ENCODE data around the gene DPF1.
"Not testable (repeated sequence)": the region's sequence is repeated elsewhere in the genome, so short reads cannot be mapped to it uniquely, and the experiment has no call there.

Gene DPF1

DNA sequence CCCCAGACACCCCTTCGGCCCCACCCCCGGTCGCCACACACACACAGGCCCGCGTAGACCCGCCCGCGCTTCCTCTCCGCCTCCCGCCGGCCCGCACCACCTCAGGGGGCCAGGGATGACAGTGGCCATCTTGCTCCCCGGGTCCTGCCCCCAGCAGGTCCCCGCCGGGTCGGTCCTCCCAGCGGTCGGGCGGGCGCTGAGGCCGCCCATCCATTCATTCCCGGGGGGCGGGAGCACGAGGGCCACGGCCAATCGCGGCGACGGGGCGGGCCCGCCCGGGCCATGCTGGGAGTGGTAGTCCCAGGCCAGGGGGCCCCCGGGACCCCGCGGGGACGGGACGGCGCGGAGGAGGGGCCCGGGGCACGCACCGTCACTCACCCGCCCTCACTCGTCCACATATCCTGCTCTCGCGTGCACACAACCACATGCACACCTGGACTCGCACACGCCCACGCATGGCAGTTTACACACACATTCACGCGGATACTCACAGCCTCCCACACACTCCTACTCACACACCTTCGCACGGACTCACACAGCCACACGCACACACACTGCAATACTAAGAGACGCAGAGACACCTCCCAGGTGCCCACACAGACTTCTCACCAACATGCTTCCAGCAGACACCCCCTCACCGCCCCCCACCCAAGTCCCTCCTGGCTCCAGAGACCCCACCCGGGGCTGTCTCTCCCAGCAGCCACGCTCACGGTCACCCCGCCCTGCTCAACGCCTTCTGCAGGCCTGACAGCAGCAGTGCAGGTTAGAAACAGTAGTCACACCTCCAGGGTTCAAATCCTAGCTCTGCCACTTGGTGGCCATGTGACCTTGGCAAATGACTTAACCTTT is at the start of gene DPF1:
TSS of gene DPF1 (minus strand) at position 209 of the 849 bp plus-strand sequence. CDS start at position 129, 80 bp downstream.
- DNase-seq (ENCODE audit: low read depth), result no peak

DNA sequence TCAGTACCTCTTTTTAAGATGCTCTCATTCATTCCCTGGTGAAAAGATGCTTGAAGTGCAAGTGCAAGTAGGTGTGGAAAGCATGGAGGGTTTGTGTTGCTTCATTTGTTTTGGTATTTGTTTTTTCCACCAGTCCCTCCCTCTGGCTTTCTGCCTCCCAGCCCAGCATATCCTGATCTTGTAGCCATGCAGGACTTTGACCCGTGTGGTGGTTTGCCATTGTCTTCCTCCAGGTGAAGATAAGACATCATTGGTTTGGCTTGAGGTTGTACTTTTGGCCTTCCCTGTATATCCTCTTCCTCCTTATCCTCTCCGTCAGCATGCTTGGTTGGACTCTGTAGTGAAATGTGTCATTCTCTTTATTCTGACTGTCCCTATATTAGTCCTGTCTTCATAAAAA is 49.5 kb upstream of the DPF1 start:
- DNase-seq (ENCODE audit: low read depth), result no peak

GRCh38 chr19:38270587-38271167 is 46.7 kb upstream of the DPF1 start:
- no peak for DNase-seq (ENCODE audit: low read depth)

- no peak for DNase-seq (ENCODE audit: low read depth)
Measured at GRCh38 chr19:38268539-38268938, 44.5 kb upstream of the DPF1 start.

DNA sequence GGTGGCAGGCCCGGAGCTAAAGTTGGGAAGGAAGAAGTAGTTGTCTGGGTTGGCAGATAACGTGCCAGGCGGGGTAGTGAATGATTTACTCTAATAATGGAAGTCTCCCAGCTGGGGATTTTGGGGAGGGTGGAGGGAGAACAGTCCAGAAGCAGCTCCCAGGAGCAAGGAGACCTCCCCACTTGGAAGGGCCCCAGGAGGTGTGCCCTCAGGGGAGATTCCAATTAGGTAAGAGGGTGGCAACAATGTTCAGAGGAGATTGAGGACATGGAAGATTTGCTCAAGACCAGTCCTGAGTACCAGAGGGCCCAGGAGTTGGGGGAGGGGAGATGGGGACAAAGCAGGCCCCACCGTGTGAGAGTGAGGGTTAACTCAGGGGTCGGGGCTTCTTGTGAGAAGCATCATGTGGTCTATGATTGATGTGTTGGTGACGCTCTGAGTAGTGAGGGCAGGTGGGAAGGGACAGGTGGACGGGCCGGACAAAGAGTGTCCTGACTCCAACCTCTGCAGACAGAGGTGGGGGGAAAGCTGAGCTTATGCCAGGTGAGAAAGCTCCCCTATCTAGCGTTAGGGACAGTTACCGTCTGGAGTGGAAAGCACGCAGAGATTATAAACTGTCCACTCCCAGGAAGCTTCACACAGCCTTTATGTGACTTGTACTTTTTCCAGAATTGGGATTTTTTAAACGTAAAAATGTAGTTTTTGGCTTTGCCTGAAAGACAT is 43.9 kb upstream of the DPF1 start:
- no peak for DNase-seq (ENCODE audit: low read depth)

DNA sequence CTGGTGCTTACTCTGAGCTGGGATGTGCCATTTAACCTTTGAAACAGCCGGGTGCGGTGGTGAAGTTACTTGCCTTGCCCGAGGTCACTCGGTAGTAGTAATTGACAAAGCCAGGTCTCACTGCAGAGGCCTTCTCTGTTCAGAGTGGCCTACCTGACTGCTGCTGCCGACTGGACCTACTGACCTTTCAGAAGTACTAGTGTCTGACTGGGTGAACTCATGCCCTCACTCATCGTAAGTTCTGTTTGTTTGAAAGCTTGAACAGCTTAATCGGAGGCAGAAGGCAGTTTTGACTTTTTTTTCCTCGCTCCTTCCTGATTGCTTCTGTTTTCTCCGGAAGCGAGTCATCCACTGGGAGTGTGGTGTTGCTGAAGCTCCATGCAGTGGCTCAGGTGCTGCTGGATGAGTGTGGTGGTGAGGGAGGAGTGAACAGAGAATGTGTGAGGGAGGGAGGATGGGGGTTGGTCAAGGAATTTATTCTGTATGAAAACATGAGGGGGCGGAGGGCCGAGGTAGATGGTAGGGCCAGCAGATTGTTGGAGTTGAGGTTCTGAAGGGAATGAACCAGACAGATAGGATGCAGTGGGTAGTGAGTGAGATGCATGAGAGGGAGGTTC is 43.1 kb upstream of the DPF1 start:
- no peak for DNase-seq (ENCODE audit: low read depth)

GRCh38 chr19:38265921-38266429 is 42.0 kb upstream of the DPF1 start:
- no peak for DNase-seq (ENCODE audit: low read depth)

- no peak for DNase-seq (ENCODE audit: low read depth)
Measured at GRCh38 chr19:38265213-38265861, 41.3 kb upstream of the DPF1 start.

DNA sequence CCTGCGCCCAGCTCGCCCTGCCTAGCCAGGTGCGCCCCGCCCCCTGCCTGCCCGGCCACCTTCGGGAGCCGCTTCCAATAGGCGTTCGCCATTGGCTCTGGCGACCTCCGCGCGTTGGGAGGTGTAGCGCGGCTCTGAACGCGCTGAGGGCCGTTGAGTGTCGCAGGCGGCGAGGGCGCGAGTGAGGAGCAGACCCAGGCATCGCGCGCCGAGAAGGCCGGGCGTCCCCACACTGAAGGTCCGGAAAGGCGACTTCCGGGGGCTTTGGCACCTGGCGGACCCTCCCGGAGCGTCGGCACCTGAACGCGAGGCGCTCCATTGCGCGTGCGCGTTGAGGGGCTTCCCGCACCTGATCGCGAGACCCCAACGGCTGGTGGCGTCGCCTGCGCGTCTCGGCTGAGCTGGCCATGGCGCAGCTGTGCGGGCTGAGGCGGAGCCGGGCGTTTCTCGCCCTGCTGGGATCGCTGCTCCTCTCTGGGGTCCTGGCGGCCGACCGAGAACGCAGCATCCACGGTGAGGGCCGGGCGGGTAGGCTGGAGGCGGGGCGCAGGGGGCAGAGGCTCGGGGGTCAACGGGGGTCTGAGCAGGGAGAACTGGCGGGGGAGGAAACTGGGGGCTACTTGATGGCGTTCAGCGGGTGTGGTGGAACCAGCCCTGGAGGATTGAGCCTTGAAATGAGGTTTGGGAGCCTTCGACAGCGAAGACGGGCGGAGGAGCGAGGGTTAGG is 40.6 kb upstream of the DPF1 start, which contains the start of gene SPINT2:
TSS of gene SPINT2 (plus strand) at position 88 of the 727 bp plus-strand sequence. CDS start at position 408, 320 bp downstream.
- no peak for DNase-seq (ENCODE audit: low read depth)

DNA sequence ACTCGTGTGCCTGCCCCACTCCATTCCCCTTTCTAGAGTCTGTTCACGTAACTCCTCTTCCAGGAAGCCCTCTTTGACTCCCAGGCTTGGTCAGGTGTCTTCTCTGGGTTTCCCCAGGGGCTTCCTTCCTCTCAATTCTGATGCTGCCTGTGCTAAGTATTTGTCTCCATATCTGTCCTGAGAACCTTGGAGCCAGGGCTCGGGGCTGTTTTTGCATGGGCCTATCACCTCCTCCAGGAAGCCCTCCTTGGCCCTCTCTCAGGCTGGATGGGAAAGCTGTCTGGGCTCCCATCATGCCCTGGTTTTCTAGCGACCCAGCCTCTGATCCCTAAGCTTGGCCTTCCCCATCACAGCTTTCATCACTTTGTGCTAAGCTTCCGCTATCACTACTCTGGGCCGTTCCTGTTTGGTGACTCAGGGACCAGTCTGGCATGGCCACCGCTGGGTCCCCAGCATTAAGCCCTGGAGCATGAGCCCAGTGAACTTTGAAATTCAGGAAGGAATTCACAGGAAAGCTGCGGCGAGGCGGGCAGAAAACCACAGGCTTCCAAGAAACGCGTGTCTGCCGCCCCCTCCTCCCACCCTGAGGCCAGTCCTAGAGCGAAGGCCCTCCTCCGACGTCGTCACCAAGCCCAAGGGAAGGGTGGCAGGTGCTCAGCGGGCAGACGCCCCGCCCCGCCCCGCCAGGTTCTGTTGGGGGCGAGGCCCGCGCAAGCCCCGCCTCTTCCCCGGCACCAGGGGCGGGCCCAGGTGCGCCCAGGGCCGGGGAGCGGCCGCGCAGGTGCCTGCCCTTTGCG is 39.9 kb upstream of the DPF1 start:
- DNase-seq (ENCODE audit: low read depth), result no peak

DNA sequence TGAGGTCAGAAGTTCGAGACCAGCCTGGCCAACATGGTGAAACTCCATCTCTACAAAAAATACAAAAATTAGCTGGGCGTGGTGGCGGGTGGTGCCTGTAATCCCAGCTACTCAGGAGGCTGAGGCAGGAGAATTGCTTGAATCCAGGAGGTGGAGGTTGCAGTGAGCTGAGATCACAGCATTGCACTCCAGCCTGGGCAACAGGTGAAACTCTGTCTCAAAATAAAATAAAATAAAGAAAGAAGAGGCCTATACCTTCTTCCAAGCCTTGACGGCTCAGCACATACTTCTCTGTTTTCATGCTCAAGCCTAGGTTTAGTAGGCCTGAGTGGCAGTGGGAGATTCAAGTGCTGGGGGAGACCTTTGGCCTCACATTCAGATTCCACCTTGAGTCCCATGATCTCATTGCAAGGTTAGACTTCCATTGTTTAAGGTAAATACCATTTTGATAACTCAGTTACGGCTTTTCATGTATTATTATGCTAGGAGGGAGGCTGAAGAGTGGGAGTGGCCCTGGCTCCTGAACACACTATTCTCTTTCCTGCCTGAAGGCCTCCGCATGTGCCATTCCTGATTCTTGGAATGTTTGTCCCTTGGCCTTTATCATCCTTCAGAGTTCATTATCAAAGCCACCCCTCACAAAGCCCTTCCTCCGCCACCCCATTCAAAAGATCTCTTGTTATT is 38.7 kb upstream of the DPF1 start:
- DNase-seq (ENCODE audit: low read depth), result no peak

DNA sequence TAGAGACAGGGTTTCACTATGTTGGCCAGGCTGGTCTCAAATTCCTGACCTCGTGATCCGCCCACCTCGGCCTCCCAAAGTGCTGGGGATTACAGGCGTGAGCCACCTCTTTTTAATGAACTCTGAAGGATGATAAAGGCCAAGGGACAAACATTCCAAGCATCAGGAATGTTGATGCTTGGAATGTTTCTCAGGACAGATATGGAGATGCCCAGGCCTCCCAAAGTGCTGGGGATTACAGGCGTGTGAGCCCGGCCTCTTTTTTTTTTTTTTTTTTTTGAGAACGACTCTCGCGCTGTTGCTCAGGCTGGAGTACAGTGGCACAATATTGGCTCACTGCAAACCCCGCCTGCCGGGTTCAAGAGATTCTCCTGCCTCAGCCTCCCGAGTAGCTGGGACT is 37.9 kb upstream of the DPF1 start:
- not testable (repeated sequence) for DNase-seq (ENCODE audit: low read depth)

DNA sequence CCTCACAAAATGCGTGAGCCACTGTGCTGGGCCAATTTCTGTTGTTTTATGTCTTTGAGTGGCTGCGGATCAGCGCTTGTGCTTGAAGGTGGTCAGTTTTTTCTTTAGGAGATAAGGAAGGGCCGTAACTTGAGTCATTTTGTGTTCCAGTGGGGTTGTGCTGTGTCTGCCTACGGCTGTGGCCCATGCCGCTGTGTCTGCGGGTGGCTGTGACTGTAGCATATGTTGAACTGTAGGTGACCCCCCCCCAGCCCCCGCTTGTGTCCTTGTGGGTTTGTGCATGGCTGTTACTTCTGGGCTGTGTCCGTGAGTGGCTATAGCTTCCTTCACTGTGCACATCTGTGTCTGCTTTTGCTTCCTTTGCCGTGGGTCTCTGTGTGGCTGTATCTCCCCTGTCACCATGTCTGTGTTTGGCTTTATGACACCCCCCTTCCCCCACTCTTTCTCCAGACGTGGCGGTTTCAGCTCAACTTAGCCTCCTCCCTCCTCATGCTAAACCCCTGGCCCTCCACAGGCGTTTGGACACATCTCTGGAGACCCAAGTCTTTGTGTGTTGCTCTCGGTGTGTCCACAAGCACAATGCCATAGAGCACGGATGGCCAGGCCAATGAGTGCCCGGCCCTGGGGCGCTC is 31.5 kb upstream of the DPF1 start:
- DNase-seq (ENCODE audit: low read depth), result no peak

DNA sequence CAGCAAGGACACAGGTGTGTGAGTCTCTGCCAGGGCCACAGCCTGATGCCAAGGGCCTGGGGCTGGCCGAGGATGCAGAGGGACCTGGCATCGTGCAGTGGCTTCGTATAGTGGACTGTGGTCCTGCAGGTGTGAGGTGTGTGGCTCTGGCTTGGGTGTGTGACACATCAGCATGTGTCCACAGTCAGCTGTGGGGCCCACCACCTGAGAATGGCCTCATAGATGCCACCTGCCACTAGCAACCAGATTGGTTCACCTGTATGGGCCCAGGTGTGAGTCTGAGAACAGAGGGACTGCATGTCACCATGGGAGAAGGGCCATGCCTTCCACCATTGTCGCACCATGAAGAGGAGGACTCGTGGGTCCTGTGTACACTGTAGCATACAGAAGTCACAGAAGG is 29.8 kb upstream of the DPF1 start:
- DNase-seq (ENCODE audit: low read depth), result no peak

DNA sequence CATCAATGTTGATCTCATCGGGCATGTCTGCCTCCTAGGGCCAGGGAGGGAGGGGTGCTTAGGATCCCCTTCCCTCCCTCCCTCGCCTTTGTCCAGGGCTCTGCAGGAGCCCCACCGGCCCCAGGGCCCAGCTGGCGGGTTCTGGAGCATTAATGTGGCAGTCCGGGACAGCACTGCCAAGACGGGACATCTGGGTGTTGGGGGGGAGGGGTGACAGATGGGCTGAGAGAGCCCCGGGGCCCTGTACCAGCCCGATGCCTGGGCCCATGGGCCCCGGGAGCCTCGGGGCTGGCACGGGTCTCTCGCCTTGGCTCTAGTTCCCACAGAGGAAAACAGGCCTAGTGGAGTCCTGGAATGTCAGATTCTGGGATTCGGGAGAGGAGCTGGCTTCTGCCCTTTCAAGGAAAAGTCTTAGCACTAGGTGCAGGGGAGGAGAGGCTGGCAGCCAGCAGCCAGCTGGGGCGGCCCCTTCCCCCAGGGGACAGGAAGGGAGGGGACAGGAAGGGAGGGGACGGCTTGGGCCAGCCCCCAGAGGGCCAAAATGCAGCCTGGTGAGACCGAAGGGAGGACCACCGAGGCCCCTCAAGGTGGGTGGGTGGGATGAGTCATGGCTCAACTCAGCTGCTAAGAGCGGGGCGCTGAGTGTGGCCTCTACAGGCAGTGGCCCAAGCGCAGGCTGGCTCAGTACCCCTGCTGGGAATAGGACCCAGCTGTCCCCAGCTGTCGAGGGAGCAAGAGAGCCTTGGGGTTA is 29.1 kb upstream of the DPF1 start:
- no peak for DNase-seq (ENCODE audit: low read depth)

GRCh38 chr19:38252385-38252784 is 28.4 kb upstream of the DPF1 start:
- no peak for DNase-seq (ENCODE audit: low read depth)

GRCh38 chr19:38251564-38252051 is 27.6 kb upstream of the DPF1 start:
- DNase-seq (ENCODE audit: low read depth), result no peak
